HG02884 (cell line): ENCODE measurements around the gene LRRC28.
A peak's percentile ranks its signal among the peaks of the same experiment; 100 is the strongest.
"Not testable (repeated sequence)": the region's sequence is repeated elsewhere in the genome, so short reads cannot be mapped to it uniquely, and the experiment has no call there.

ENCODE experiments used
- ATAC-seq: cut with Tn5 transposase; IDR thresholded peaks from one replicate; pipeline ENCODE4 v1.9.1; 2021; ENCODE audit warnings: mild to moderate bottlenecking, moderate library complexity; ENCODE audit not compliant: unreplicated experiment

The LRRC28 gene

DNA sequence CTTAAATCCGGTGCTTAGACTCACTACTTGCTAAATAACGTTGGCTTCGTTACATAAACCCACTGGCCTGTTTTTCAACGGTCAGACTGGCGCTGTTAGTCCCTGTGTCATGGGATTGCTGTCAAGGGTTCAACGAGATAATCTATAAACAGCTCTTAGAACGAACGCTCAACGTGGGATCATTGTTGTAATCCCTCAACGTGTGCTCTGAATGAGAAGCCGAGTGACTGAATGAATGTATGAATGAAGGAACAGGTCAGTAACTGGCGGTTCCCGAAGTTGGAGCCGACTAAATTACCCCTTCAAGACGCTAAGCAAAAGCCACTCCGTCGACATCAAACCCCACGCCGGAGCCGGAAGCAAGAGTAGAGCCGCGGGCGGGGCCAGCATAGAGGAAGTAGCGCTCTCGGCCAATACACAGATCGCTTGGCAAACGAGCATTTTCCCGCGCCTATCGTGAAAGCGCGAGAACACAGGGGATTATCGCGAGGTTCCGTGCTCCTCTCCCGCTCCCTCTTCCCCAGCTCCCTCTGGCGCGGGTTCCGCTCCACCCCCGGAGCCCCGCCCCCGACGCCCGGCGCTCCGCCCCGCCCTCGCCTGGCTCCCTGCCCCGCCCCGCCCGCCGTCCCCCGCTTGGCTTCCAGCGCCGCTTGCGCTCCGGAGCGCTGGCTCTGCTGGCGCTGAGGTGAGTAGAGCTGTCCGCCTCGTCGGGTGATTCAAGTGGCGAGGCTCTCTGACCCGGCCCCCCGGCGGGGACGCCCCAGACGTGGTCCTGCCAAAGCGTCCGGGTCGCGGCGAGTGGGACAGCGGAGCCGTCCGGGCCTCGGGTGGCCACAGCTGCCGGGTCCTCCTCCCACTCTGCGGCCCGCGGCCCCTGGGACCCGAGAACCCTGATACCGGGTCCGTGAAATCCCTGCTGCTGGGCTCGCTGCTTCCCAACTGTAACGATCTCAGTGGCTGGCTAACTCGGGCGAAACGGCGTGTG is at the start of gene LRRC28:
Gene LRRC28, plus strand, starts transcription at position 625 of the 985 bp plus-strand sequence. CDS start 4,477 bp downstream, outside the sequence.
- peak; percentile 96 for ATAC-seq

DNA sequence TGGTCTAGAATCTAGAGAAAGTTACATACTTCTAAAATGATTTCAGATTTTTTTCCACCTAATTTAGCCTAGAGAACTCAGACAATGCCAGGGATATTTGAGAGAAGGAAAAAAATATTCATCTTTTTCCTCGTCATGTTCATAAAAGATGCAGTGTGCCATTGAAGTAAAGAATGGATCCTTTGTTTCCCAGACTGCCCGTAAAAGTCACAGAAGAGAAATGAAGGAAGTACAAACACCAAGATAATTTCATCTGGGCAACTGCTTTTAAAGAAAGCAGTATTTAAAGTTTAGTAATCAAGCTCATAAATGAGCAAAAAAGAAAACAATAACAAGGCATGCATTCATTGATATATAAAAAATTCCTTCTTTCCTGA is 49.1 kb upstream of the LRRC28 start:
- no peak for ATAC-seq

DNA sequence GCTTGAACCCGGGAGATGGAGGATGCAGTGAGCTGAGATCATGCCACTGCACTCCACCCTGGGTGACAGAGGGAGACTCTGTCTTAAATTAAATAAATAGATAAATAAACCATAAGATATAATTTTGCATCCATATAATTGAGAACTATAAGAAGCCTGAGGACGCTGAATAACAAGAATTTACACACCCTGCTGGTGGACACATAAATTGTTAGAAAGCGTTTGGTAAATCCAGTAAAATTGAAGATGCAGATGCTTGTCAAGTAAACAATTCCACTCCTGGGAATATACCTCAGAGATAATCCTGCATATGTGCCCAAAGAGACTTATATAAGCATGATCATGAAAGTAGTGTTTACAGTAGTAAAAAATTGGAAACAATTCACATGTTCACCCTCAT is 43.6 kb upstream of the LRRC28 start:
- ATAC-seq, result no peak

DNA sequence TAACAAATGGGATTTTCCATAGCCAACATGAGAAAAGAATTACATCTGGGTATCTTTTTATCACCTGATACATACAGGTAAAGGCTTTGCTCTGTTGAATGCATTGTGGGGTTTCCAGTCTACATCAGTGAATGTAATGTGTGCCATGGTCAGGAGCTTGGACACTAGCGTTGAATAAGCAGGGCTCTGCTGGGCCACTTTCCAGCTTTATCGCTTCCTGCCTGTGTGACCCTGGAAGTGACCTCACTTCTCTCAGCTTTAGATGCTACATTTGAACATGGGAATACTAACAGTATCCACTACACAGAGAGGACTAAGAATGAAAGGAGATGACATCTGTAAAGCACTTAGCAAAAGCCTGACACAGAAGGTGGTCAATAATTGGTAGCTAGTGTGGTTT is 42.0 kb upstream of the LRRC28 start:
- ATAC-seq, result no peak

DNA sequence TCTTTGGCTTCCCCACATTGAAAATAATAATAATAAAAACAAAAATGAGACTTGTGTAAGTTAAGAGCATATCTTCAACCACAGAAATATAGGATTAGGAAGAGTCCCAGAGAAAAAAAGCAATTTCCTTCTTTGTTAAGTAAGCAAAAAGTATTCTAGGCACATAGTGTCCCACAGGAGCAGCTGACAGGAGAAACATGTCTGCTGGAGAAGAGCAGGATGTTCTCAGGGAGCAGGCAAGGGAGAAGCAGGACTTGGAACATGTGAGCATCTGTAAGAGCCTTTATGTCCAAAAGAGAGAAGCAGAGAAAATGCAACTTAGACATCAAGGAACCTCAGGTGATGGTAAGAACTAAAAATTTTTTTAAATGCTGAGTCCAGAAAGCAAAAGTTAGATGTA is 40.9 kb upstream of the LRRC28 start:
- ATAC-seq, result no peak

DNA sequence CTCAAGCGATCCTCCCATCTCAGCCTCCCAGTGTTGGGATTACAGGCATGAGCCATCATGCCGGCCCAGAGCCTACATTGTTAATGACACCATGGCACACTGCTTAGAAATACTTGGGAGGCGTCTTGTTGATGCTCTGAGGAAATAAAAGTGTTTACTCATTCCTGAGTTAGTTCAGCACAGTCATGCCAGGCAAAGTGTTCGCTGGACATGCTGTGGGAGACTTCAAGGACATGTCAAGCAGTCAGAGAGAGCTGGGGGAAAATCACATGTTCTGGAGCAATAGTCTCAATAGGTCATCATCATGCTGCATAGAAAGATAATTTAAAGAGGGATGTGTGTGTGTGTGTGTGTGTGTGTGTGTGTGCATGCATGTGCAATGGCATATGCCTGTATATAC is 39.4 kb upstream of the LRRC28 start:
- no peak for ATAC-seq

DNA sequence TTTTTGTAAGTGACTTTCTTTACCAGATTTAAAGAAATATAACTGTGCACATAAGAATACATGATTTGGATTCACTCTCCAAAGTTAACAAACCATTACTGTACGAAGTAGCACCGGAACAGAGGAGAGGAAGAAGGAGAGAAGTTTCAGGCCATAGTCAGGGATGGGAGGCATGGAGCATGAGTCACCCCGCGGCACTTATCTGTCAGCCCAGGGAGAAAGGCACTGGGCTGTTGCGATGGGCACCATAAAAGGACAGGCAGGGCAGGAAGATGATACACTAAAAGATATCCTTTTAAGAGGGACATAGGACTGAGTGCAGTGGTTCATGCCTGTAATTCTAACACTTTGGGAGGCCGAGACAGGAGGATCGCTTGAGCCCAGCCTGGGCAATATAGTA is 38.9 kb upstream of the LRRC28 start:
- no peak for ATAC-seq

DNA sequence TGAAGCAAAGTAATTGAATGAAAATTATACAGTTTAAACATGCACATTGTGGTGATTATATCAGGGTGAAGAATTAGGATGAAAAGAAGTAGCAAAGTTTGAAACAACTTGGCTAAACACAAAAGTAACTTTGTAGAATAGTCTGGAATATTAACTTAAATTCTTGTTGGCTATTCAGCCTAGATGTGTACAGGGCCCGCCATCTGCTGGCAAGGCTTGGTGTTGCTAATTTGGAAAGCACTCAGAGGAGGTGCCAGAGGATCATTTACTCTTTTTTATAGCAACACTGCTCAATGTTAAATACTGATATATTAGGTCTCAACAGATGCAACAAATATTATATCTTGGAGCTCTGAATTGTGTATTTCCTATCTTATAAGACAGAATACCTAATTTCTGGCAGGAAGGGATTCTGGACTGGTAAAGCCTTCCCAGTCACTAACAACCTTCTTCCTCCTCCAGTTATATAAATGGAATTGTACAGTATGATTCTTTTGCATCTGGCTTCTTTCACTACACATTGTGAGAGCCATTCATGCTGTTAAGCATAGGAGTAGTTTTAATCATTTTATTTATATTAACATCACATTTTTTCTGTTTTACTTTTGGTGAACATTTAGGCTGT is 38.0 kb upstream of the LRRC28 start:
- ATAC-seq, result peak; percentile 83

DNA sequence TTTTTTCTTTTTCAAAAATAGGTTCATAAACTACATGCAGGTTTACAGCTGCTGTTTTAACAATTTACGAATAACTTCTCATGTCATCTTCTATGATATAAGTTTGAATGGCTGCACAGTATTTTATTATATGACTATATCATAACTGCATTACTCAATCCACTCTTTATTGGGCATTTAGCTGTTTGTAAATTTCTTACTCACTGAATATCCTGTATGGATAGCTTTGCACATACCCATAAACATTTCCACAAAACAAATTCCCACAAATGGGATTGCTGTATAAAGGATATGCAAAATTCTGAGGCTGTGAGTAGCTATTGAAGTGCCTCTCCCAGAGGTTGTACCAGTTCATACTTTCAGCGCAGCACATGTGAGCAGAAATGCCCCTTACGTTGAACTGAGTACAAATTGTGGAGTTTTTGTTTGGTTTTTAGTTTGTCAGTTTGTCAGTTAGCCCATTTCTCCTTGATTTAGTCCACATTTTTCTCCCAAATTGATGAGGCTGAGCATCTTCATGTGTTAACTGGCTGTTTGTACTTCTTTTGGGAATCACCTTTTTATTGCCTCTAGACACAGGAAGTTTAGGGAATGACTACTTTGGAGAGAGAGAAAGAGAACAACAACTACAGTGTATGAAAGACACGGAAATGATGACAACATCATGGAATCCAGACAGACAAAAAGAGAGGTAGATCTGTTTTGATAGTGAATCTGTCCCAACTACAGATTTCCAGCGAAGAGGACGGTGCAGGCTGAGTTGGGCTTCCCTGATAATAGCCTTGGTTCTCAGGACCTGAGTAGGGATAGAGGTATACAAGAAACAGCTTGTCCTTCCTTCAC is 26.7 kb upstream of the LRRC28 start:
- ATAC-seq, result no peak

DNA sequence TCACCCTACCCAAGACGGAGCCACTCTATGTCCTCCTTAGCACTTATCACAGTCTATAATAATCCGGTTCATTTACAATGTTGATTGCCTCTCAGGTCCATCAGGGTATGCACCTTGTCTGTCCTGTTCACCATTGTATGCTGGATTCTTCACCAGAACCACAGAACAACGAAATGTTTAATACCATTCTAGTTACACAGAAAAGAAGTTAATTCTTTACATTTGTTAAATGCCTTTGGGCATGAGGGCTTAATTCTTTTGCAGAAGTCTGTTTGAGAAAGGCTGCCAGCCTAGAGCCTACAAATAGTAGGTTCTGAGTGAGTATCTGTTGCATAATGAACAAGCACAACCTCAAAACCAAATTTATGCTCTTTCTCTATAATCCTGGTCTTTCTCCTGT is 24.5 kb upstream of the LRRC28 start:
- ATAC-seq, result no peak

DNA sequence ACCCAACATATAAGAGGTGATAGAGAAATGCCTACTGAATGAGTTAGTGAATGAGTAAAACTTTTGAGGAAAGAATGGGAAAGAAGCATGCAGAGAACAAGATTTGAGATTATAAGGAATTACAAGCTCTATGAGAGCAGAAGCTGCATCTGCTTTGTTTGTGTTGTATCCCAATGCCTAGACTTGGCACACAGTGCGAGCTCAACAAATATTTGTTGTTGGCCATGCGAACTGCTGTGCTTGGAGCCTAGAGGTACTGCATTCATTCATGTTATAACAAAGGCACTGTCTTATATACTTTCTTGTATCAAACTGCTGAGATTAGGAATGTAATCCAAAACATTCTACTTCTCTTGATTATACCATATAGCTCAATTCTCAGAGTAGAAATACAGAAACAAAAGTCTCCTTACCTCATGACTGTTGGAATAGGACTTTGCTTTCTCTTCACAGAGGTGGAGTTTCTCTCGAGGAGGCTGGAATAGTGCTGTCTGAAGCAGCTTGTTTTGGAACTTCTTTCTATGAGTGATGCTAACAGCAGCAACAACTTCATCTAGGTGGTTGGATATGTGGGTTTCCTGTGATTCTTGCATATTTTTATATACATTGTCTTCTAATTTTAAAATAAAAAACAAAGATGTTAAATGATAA is 23.0 kb upstream of the LRRC28 start:
- no peak for ATAC-seq

DNA sequence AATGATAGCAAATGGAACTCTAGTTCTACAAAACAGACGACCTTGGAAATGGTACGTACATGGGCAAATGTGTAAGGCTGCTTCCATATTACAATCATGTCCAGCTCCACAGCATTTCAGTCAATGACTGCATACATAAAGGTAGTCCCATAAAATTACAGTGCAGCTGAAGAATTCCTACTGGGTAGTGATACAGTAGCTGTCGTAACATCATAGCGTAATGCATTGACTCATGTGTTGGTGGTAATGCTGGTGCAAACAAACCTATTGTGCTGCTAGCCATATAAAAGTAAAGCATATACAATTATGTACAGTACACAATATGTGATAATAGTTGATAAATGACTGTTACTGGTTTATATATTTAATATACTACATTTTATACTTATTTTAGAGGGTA is 20.4 kb upstream of the LRRC28 start:
- no peak for ATAC-seq

DNA sequence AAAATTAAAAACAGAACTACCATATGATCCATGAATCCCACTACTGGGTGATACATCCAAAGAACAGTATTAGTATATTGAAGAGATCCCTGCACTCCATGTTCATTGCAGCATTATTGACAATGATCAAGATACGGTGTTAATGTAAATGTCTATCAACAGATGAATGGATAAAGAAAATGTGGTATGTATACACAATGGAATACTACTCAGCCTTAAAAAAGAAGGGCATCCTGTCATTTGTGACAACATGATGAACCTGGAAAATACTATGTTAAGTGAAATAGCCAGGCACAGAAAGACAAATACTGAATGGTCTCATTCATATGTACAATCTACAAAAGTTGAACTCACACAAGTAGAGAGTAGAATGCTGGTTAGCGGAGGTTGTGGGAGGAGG is 18.5 kb upstream of the LRRC28 start:
- ATAC-seq, result no peak

DNA sequence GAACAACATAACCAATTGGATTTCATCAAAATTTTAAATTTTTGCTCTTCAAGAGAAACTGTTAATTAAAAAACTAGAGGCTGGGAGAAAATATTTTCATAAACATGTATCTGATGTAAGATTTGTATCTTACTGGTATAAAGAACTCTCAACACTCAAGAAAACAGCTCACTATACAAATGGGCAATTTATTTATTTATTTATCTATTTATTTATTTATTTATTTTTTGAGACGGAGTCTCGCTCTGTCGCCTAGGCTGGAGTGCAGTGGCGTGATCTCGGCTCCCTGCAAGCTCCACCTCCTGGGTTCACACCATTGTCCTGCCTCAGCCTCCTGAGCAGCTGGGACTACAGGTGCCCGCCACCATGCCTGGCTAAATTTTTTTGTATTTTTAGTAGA is 17.1 kb upstream of the LRRC28 start:
- ATAC-seq, result not testable (repeated sequence)

DNA sequence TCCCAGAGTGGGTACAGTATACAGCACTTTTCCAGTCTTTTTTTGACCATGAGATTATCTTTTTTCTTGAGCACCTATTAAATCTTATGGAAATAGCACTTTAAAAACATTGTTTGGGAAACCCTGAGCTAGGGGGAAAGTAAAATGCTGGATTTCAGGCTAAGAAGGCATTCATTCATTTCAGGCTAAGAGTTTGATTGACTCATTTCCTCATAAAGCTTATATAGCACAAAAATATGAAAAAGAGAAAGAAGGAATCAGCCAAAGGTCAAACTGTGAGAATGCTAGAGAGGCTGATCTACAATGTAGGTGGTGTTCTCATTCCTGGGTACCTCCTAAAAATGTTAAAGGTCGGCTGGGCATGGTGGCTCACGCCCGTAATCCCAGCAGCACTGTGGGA is 12.4 kb upstream of the LRRC28 start:
- ATAC-seq, result no peak

DNA sequence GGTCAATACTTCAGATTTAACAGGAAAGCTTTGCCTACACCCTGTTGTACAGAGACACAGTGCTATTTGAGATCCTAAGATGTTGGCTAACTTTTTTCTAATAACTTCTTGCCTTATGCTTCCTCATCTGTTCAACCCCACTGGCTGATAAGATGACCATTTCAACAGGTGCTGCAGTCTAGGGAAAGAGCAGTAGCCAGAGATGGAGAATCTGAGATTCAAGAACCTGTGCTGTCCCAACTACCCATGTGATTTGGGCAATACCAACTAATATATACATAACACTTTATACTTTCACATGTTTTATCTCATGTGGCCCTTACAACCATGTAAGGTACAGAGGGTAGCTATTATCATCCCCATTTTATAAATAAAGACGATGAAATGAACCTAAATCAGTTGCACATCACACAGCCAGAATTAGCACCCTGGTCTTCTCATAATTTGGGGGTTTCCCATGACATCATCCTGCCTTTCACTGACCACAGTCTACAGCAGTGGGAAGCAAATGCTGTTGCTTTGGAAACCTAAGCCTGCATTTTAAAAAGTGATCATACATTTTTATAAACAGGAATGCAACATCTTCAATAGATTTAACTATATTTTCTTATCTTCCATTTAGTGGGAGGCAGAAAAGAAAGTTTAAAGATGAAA is 11.6 kb upstream of the LRRC28 start:
- ATAC-seq, result peak; percentile 99

DNA sequence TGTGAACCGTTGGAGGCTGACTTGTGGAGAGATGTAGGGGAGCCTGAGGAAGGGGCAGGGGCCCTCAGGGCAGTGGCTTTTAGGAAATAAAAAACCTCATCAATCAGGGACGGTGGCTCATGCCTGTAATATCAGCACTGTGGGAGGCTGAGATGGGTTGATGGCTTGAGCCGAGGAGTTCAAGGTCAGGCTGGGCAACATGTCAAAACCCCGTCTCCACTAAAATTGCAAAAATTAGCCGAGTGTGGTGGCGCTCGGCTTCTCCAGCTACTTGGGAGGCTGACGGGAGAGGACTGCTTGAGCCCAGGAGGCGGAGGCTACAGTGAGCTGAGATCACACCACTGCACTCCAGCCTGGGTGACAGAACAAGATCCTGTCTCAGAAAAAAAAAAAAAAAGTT is 9.5 kb upstream of the LRRC28 start:
- ATAC-seq, result no peak

DNA sequence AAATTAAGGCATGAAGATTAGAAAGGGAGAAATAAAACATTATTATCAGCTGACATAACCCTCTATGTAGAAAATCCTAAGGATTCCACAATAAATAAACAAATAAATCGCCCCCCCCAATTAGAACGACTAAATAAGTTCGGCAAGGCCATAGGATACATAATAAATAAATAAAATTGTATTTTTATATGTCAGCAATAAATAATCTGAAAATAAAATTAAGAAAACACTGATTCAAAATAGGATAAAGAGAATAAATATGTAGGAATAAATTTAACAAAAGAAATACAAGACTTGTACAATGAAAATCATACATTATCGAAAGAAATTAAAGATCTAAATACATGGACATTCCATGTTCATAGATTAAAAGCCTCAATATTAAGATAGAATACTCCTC is 7.0 kb upstream of the LRRC28 start:
- no peak for ATAC-seq

DNA sequence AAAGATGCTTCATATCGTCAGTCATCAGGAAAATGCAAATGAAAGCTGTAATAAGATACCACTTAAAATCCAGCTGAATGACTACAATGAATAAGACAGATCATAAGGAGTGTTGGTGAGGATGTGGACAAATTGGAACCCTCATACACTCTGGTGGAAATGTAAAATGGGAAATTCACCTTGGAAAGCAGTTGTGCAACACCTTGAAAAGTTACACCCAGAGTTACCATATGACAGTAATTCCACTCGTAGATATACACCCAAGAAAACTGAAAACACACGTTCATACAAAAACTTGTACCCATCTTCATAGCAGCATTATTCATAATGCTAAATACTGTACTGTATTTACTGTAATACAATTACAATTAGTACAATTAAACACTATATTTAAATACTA is 4.2 kb upstream of the LRRC28 start:
- no peak for ATAC-seq

DNA sequence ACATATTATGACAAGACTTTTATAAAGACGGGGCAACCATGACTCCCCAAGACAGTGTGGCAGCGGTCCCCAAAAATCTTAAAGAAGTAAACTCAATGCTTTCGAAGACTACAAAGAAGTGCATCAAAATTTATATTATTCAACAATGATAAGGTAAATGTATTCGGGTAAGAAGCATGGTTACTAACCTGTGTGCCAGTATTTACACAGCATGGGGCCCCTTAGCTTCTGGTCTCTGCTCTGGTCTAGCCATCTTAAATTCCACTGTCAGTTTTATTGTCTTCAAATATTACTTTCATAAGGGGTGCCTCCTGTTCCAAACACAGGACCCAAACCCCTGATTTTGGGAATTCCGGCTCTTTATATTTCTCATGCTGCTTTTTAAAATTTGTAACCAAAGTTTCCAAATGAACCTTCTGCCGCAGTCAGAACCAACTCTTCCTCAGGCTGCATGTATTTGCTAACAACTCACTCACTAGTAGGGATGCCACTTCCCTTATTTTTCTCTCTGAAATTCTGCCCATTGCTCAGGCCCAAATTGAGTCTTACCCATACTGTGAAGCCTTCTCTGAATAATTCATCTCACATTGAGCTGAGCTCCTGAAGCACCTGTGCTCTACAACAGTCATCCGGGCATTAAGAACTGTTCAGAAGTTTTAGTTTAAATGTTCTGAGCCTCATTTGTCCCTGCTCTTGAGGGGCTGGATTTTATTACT is 3.1 kb upstream of the LRRC28 start:
- no peak for ATAC-seq
